ENCODE data around the gene MMP17.

Gene MMP17

GRCh38 chr12:131895640-131896079 lies 67.5 kb downstream of the MMP17 start (continued):
- TF ChIP-seq ZNF776 (tag by site-specific recombination; IDR thresholded peaks at IDR 0.05; ENCODE audit: borderline replicate concordance): no peak
- no peak for TF ChIP-seq ZNF354C (tag by site-specific recombination; IDR thresholded peaks at IDR 0.05; ENCODE audit: borderline replicate concordance, low read depth)
- no peak for TF ChIP-seq HOXC10 (CRISPR knock-in tag; IDR thresholded peaks at IDR 0.05)
- peak; percentile 58; the same call in 1 of the 2 replicates for TF ChIP-seq ZNF423 (tag by site-specific recombination; IDR thresholded peaks at IDR 0.05)
- TF ChIP-seq ZNF501 (tag by site-specific recombination; IDR thresholded peaks at IDR 0.05): 0 out of 2 replicates have a peak, but pooled peaks have one; percentile 5
- peak; percentile 97 for TF ChIP-seq GLIS1 (tag by site-specific recombination; IDR thresholded peaks at IDR 0.05)
- TF ChIP-seq ZNF664 (tag by site-specific recombination; IDR thresholded peaks at IDR 0.05): no peak
- no peak for TF ChIP-seq ZNF292 (tag by site-specific recombination; IDR thresholded peaks at IDR 0.05; ENCODE audit: borderline replicate concordance, low read depth)
- TF ChIP-seq ZNF692 (tag by site-specific recombination; IDR thresholded peaks at IDR 0.05): no peak
- no peak for TF ChIP-seq ZNF211 (tag by site-specific recombination; IDR thresholded peaks at IDR 0.05; ENCODE audit: low read depth)
- TF ChIP-seq ZNF114 (tag by site-specific recombination; IDR thresholded peaks at IDR 0.05): no peak
- no peak for TF ChIP-seq KLF17 (tag by site-specific recombination; IDR thresholded peaks at IDR 0.05)
- TF ChIP-seq ZNF843 (tag by site-specific recombination; IDR thresholded peaks at IDR 0.05): no peak
- TF ChIP-seq ZBTB48 (tag by site-specific recombination; IDR thresholded peaks at IDR 0.05): peak; percentile 67; the same call in 1 of the 2 replicates
- TF ChIP-seq ZBTB8A (tag by site-specific recombination; IDR thresholded peaks at IDR 0.05): peak; percentile 93; the same call in 1 of the 2 replicates
- TF ChIP-seq ZNF580 (tag by site-specific recombination; IDR thresholded peaks at IDR 0.05): no peak
- TF ChIP-seq ZBTB10 (tag by site-specific recombination; IDR thresholded peaks at IDR 0.05): peak; percentile 76; the same call in 1 of the 2 replicates
- TF ChIP-seq PRDM10 (tag by site-specific recombination; IDR thresholded peaks at IDR 0.05): peak; percentile 70
- TF ChIP-seq TSHZ1 (tag by site-specific recombination; IDR thresholded peaks at IDR 0.05; ENCODE audit: borderline replicate concordance): no peak
- TF ChIP-seq ZNF621 (tag by site-specific recombination; IDR thresholded peaks at IDR 0.05): no peak
- TF ChIP-seq ZNF140 (tag by site-specific recombination; IDR thresholded peaks at IDR 0.05): no peak
- TF ChIP-seq ZXDB (tag by site-specific recombination; IDR thresholded peaks at IDR 0.05): no peak; the same call in 1 of the 2 replicates
- no peak for TF ChIP-seq HOXA7 (CRISPR knock-in tag; IDR thresholded peaks at IDR 0.05; ENCODE audit: borderline replicate concordance)
- TF ChIP-seq ZNF138 (tag by site-specific recombination; IDR thresholded peaks at IDR 0.05; ENCODE audit: borderline replicate concordance): no peak
- TF ChIP-seq ZNF10 (tag by site-specific recombination; IDR thresholded peaks at IDR 0.05): 0 out of 2 replicates have a peak, but pooled peaks have one; percentile 9
- no peak for TF ChIP-seq GLI4 (tag by site-specific recombination; IDR thresholded peaks at IDR 0.05)
- no peak for TF ChIP-seq ZNF350 (tag by site-specific recombination; IDR thresholded peaks at IDR 0.05)
